Hippocampal formation (tissue), 2 donors: ENCODE results near the gene ASXL2.
A peak's percentile ranks its signal among the peaks of the same experiment; 100 is the strongest.
"Not testable (repeated sequence)": the region's sequence is repeated elsewhere in the genome, so short reads cannot be mapped to it uniquely, and the experiment has no call there.

Experiments
- DNase-seq, 2 donors: peaks; one replicate each; lab custom pipeline; 2025; lab: John Stamatoyannopoulos, UW

Gene ASXL2

GRCh38 chr2:25878361-25879132 is at the start of gene ASXL2:
TSS of gene ASXL2 (minus strand) at chr2:25878487. CDS start at chr2:25878222, 265 bp downstream.
- DNase-seq = peak; percentile 94 to 95

GRCh38 chr2:25926984-25927756 is 48.9 kb upstream of the ASXL2 start:
- DNase-seq = no peak

GRCh38 chr2:25922501-25922900 is 44.2 kb upstream of the ASXL2 start:
- no peak for DNase-seq

GRCh38 chr2:25920786-25921415 is 42.6 kb upstream of the ASXL2 start:
- DNase-seq = no peak

- DNase-seq = no peak
These were observed 42.0 kb upstream of the ASXL2 start for GRCh38 chr2:25920336-25920735.

GRCh38 chr2:25917832-25918231 is 39.5 kb upstream of the ASXL2 start:
- DNase-seq = no peak

- not testable (repeated sequence) for DNase-seq
These were observed 39.1 kb upstream of the ASXL2 start for GRCh38 chr2:25917411-25917810.

GRCh38 chr2:25915944-25916772 is 37.9 kb upstream of the ASXL2 start:
- DNase-seq = not testable (repeated sequence)

- DNase-seq = not testable (repeated sequence)
These were observed 37.1 kb upstream of the ASXL2 start for GRCh38 chr2:25915411-25915810.

- DNase-seq = not testable (repeated sequence)
These were observed 35.3 kb upstream of the ASXL2 start for GRCh38 chr2:25913696-25913973.

GRCh38 chr2:25912851-25913695 is 34.8 kb upstream of the ASXL2 start:
- DNase-seq = no peak

GRCh38 chr2:25909574-25909973 is 31.3 kb upstream of the ASXL2 start:
- not testable (repeated sequence) for DNase-seq

GRCh38 chr2:25905126-25905525 is 26.8 kb upstream of the ASXL2 start:
- no peak for DNase-seq

GRCh38 chr2:25903216-25903776 is 25.0 kb upstream of the ASXL2 start:
- no peak for DNase-seq

- no peak for DNase-seq
These were observed 21.2 kb upstream of the ASXL2 start for GRCh38 chr2:25899404-25899970.

GRCh38 chr2:25897506-25897905 is 19.2 kb upstream of the ASXL2 start:
- DNase-seq = no peak

GRCh38 chr2:25896308-25896707 is 18.0 kb upstream of the ASXL2 start:
- not testable (repeated sequence) for DNase-seq

GRCh38 chr2:25895610-25896009 is 17.3 kb upstream of the ASXL2 start:
- DNase-seq = no peak

GRCh38 chr2:25895018-25895417 is 16.7 kb upstream of the ASXL2 start:
- no peak for DNase-seq

GRCh38 chr2:25894135-25894830 is 16.0 kb upstream of the ASXL2 start:
- DNase-seq = peak in 1 of 2 donors; percentile 30
